HG03097 (cell line): ENCODE results near the gene PPARA.
A peak's percentile ranks its signal among the peaks of the same experiment; 100 is the strongest.

Source experiments
- ATAC-seq: cut with Tn5 transposase; IDR thresholded peaks from one replicate; pipeline ENCODE4 v1.9.1; 2021; ENCODE audit not compliant: unreplicated experiment, low FRiP score

PPARA gene

DNA sequence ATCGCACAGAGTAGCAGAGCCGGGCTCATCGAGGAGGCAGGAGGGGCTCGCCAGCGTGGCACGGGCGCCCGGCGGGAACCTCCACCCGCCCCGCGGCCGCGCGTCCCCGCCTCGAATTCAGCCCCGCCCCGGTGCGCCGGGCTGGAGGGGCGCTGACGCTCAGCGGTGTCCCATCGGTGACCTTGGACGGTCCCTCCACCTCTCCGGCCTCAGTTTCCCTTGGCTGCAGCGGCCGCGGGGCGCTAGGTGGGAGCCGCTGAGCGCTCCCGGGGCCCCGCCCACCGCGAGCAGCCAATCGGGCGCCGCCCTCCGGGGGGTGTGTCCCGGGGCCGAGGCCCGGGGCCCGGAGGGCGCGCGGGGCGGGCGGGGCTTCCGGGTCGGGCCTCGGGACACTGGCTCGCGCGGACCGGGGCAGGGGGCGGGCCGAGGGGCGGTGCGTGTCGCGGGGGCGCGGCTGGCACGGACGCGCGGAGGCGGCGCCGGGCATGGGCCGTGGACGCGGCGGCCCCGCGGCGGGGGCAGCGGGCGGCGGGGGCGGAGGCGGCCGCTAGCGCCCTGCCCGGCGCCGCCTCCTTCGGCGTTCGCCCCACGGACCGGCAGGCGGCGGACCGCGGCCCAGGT, at the start of gene PPARA:
Gene PPARA, plus strand, starts transcription at position 493 of the 621 bp plus-strand sequence. CDS start 47,858 bp downstream, outside the sequence.
- peak; percentile 60 for ATAC-seq

DNA sequence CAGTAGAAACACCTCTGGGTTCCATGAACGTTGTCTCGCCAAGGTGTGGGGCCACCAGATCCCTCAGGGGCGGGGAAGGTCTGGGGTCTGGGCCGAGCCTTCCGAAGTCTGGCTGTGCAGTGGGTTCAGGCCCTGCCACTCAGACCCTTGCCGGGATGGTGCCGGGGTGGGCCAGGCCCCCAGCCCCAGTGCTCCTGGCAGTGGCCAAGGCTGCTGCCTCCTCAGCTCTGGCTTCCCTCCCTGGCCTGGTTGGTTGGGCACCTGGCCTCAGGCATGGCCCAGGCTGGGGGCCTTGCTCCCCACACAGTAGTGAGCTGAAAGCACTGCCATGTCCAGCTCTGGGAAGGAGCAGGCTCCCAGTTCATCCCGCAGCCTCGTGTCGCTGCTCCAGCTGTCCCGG, 48.2 kb upstream of the PPARA start:
- no peak for ATAC-seq

- ATAC-seq: no peak
These were observed 47.6 kb upstream of the PPARA start for GRCh38 chr22:46102752-46103151.

GRCh38 chr22:46103181-46103580, 47.1 kb upstream of the PPARA start:
- no peak for ATAC-seq

DNA sequence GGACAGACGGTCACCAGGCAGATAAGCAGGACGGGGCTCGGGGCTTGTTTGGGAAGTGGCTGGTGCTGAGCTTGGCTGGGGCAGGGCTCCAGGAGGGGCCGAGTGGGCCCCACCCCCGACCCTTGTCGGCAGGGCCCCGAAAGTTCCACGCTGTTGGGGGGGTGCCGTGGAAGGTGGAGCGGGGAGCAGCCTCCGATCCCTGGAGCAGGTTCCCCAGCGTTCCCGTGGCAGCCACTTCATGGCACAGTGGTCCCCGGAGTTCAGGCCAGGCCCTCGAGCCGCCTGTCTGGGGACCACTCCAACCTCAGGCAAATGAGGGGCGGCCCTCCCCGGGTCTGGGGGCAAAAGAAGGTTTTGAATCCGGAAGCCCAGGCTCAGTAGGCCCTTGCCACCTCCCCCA, 46.7 kb upstream of the PPARA start:
- ATAC-seq: no peak

- ATAC-seq: no peak
These were observed 46.0 kb upstream of the PPARA start for GRCh38 chr22:46104170-46104880.

GRCh38 chr22:46104881-46105493, 45.3 kb upstream of the PPARA start:
- ATAC-seq: no peak

DNA sequence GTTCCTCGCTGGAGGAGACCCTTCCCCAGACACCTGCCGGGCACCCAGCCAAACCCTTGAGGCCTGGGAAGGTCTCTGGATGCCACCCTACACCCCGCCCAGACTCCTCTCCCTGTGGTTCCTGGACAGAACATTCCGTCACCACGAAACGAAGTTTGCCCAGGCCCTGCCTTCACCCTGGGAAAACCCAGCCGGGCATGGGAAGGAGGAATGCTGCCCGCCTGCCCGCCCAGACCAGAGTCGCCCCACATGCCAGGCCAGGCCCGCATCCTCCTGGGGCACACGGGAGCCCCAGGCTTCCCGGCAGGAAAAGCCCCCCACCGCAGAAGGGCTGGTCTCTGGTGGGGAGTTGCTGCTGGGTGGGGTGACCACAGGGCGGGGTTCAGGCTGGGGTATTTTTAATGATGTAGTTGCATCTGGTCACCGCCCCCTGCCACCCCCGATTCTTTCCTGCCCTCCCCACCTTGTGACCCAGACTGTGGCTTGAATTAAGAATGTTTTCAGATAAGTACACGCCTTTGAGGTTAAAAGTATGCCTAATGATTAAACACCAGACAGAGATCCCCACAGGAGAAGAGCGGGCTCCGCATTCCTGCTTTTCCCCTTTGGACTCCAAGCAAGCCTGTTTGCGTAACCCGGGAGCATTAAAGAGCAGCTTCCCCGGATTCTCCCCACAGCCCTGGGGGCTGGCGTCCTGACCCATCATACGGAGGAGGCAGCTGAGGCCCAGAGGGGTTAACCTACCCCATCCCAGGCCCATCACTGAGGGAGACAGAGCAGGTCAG, 44.6 kb upstream of the PPARA start:
- no peak for ATAC-seq

GRCh38 chr22:46106279-46107022, 43.9 kb upstream of the PPARA start:
- no peak for ATAC-seq

- no peak for ATAC-seq
These were observed 43.1 kb upstream of the PPARA start for GRCh38 chr22:46107089-46107664.

DNA sequence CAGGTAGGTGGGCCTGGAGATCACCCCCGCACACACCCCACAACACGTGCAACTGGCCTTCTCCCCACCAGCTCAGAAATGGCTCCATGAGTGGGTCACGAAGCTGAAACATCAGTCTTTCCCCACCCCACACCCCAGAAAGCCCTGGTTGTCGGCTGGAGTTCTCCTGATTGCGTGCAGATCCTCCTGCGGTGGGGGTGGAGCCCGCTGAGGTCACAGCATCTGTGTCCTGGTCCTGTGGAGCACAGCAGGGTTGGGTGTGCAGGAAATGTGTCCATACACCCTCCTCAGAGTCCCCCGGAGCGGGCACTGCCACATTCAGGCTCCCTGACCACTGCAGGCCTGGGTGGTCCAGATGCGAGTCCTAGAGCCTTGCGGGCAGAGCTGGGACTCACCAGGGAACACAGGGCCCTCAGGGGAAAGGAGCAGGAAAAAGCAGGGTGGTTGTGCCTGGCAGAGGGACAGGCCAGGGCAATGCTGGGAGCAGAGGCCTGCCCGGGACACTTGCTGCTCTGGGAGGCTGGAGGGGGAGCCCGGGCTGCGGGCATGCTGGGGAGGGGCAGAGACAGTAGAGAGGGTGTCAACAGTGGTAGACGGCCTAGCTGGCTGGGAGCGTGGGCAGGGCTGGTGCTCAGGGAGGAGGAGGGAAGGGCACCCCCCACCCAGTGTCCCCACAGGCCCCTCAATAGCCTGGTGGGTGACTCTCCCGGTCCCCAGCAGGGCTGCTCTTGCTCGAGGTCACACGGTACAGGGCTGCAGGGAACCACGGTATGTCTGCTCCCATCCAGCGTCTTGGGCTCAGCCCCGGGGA, 42.4 kb upstream of the PPARA start:
- no peak for ATAC-seq

DNA sequence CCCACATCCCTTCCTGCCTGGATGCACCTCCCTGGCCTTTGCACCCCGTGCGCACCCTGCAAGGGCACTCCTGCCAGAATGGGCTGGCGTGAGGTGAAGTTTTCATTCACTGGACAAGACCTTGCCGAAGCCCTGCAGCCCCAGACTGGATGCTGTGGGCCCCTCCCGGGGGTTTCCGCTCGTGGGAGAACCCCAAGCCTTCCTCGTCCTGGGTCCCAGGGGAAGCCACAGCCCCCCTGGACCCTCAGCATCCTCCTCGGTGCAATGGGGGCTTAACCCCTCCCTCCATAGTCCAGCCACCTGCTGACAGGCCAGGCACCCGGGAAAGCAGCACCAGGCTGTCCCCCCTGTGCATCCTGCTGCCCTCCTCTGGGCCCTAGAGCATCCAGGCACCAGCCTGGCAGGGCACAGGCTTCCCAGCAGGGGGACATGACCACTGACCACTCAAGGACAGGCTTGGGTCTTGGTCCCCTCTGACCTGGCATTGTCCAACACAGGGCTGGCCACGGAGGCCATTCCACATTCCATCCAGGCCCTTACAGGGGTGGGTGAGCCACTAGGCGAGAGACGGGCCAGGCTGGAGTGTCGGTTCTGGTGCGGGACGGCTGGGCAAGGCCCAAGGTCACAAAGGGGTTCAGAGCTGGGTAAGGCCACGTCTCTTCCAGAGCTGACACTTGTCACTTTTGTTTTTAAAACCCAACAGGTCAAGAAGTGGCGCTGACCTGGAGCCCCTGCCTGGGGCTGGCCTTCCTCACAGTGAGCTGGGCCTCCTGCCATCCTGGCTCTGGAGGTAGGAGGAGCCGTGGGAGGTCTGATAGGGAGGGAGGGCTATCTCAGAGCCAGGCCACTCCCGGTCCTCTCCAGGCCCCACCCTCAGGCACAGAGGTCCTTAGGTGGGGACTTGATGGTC, 41.5 kb upstream of the PPARA start:
- no peak for ATAC-seq

- ATAC-seq: no peak
These were observed 40.8 kb upstream of the PPARA start for GRCh38 chr22:46109474-46110003.

DNA sequence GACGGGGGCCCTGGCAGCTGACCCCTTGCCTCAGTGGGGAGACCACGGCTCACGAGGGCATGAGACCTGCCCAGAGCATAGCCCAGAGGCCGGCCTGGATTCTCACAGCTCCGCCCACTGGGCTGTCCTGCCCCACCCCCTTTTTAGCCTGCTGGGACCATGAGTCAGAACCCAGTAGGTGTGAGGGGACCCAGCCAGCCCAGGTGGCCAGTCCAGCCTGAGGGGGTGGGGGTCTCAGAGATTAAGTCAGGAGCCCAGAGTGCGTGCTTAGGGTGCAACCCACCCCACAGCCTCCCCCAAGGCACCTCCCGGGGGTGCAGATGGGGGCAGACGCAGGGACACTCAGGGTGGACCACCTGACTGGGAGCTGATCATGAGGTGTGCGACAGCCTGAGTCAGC, 40.1 kb upstream of the PPARA start:
- ATAC-seq: no peak

DNA sequence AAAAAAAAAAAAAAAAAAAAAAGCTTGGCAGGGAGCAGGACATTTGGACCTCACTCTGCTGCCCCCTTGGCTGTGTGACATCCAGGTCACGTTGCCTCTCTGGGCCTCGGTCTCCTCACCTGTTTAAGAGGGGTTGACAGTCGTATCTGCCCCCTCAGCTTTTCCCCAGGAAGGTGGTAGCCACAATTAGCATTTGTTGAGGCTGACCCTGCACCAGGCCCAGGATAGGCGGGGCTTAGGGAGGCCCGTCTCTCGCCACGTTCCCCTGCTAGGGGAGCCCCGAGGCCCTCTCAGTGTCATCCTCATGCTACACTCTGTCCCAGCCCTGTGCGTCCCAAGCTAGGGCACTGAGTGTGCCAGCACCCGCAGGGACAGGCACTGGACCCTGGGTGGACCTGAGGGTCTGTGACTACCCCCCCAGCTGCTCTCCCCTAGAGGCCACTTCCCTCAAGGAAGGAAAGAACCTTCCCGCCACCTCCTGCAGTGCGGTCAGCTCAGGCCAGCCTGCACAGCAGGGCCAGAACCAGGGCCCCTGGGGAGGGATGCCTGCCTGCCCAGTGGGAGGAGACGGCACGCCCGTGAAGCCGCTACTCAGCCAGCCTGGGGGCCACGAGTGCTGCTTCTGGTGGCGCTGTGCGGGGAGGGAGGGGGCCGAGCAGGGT, 38.5 kb upstream of the PPARA start:
- no peak for ATAC-seq

GRCh38 chr22:46112405-46112804, 37.9 kb upstream of the PPARA start:
- ATAC-seq: no peak

DNA sequence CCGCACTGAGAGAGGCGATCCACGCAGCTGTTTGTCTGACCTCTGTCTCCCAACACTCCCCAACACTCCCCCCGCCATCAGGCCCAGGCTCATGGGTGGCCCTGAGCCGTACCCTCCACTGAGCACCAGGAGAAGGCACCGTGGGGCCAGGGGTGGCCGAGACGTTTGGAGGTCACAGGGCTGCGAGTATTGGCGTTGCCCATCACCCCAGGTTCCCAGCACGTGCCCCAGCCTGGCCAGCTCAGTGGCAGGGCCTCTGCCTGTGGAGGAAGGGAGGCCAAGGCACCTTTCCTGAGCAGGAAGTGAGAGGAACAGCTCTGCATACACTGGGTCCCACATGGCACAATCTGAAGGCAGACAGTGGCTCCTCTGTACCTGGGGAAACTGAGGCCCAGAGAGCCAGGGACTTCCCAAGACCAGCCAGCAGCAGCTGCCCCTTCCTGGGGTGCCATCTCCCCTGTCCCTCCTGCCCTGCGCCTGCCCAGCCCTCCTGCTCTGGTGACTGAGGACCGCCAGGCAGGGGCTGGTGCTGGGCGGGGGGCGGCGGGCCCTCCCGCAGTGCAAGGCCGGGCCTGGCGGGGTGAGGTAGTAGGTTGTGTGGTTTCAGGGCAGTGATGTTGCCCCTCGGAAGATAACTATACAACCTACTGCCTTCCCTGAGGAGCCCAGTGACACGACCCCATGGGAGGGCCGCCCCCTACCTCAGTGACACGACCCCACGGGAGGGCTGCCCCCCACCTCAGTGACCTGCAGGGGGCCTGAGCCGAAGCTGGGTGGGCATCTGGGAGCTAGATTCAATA, 37.0 kb upstream of the PPARA start:
- no peak for ATAC-seq
